Measurements from ENCODE around the gene KLRF1.

The KLRF1 gene

DNA sequence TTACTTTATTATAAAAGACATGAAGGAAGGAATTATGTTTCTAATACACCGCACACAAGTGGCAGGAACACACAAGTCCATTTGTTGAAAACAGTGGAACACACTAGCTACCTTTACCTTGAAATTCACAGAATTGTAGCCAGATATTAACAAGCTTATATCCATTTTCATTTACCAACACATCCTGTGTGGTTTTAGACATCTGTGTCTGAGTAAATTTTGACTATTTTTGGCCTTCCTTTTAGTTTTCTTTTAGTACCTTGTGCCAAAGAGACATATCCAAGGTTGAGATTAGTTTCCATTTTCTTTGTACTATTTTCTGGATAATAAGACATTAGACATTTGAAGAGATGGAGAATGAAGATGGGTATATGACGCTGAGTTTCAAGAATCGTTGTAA lies 54.0 kb downstream of the KLRF1 start, which contains the start of gene KLRF2:
Gene KLRF2, plus strand, starts transcription at position 244 of the 400 bp plus-strand sequence. Its CDS starts 107 bp downstream, at position 351.
- TF ChIP-seq EZH2 (IDR thresholded peaks at IDR 0.05): no peak
- TF ChIP-seq FOXP2 (optimal IDR thresholded peaks at IDR 0.05; ENCODE audit: control extremely low read depth, extremely low read length, insufficient read depth): no peak
- TF ChIP-seq POLR2AphosphoS5 (IDR thresholded peaks at IDR 0.05; ENCODE audit: borderline replicate concordance, low read depth, low read length): no peak
- Histone ChIP-seq H3K9ac (ENCODE audit: insufficient read length) (no peak within 1 kb of the TSS), H3K36me3 (ENCODE audit: insufficient read depth, low read length) (no peaks in the 10 kb centered on the region), H3K9me3 (ENCODE audit: low read depth, low read length) (no peaks in the 10 kb centered on the region), H3K4me3 (no peak within 1 kb of the TSS), H3K27ac (no peak within 1 kb of the TSS)
- DNase-seq (ENCODE audit: low read depth, low spot score): no peak

GRCh38 chr12:9881988-9882387 lies 54.7 kb downstream of the KLRF1 start:
- no peak for TF ChIP-seq POLR2AphosphoS5 (IDR thresholded peaks at IDR 0.05; ENCODE audit: borderline replicate concordance, low read depth, low read length)
- no peak for TF ChIP-seq EZH2 (IDR thresholded peaks at IDR 0.05)
- no peak for TF ChIP-seq FOXP2 (optimal IDR thresholded peaks at IDR 0.05; ENCODE audit: control extremely low read depth, extremely low read length, insufficient read depth)
- DNase-seq (ENCODE audit: low read depth, low spot score): no peak
- H3K4me3 ChIP-seq: no peak overlapping the region
- H3K9ac ChIP-seq (ENCODE audit: insufficient read length): no peak overlapping the region
- no peaks in the 10 kb centered on the region for H3K9me3 ChIP-seq (ENCODE audit: low read depth, low read length)
- no peak overlapping the region for H3K27ac ChIP-seq
- no peaks in the 10 kb centered on the region for H3K36me3 ChIP-seq (ENCODE audit: insufficient read depth, low read length)

DNA sequence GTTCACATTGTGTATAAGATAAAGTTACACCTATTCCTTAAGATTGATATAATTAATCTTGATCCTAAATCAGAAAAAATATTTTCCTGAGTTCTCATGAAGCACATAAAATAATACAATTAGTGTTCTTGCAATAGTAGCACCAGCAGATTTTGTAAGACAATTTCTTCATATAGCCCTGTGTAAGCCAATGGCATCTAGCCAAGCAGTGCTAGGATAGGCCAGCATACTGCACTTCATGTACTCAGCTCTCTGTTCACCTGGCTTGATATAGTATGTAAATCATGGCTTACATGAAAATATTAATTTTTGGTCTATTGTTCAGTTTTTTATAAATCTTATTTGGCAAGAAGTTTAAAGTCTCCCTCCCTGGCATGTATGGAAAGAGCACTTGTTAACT lies 55.9 kb downstream of the KLRF1 start:
- Histone ChIP-seq H3K4me3 (no peak overlapping the region), H3K9ac (ENCODE audit: insufficient read length) (no peak overlapping the region), H3K27ac (no peak overlapping the region), H3K36me3 (ENCODE audit: insufficient read depth, low read length) (no peaks in the 10 kb centered on the region), H3K9me3 (ENCODE audit: low read depth, low read length) (no peaks in the 10 kb centered on the region)
- TF ChIP-seq POLR2AphosphoS5 (IDR thresholded peaks at IDR 0.05; ENCODE audit: borderline replicate concordance, low read depth, low read length) (no peak), EZH2 (IDR thresholded peaks at IDR 0.05) (no peak), FOXP2 (optimal IDR thresholded peaks at IDR 0.05; ENCODE audit: control extremely low read depth, extremely low read length, insufficient read depth) (no peak)
- DNase-seq (ENCODE audit: low read depth, low spot score): no peak

GRCh38 chr12:9888665-9889273 lies 61.5 kb downstream of the KLRF1 start:
- DNase-seq (ENCODE audit: low read depth, low spot score): no peak
- TF ChIP-seq POLR2AphosphoS5 (IDR thresholded peaks at IDR 0.05; ENCODE audit: borderline replicate concordance, low read depth, low read length) (no peak), FOXP2 (optimal IDR thresholded peaks at IDR 0.05; ENCODE audit: control extremely low read depth, extremely low read length, insufficient read depth) (no peak)
- Histone ChIP-seq H3K9ac (ENCODE audit: insufficient read length) (no peak overlapping the region), H3K27ac (no peak overlapping the region), H3K4me3 (no peak overlapping the region), H3K9me3 (ENCODE audit: low read depth, low read length) (no peaks in the 10 kb centered on the region), H3K36me3 (ENCODE audit: insufficient read depth, low read length) (no peaks in the 10 kb centered on the region)
